Testis (tissue), 3 donors: ENCODE measurements around the gene DEFB113. TPM values are rescaled to one million over a fixed set of nuclear protein-coding genes. Genes with fewer than 3 reads are reported as not detected.

Experiments
- DNase-seq: peaks from one replicate; pipeline ENCODE4 v3.0.0-alpha.2; 2019
- H3K27ac ChIP-seq, 2 donors: fragments of 200-600 bp; sonication (generic); one replicate each; pipeline ENCODE4 v1.5.1; 2019
- H3K27me3 ChIP-seq: fragments of 200-600 bp; sonication (generic); one replicate; pipeline ENCODE4 v1.5.1; 2019
- H3K36me3 ChIP-seq: fragments of 200-600 bp; sonication (generic); one replicate; pipeline ENCODE4 v1.5.1; 2017; ENCODE audit warnings: low read depth; ENCODE audit errors: missing control alignments
- H3K4me1 ChIP-seq: fragments of 200-600 bp; sonication (generic); one replicate; pipeline ENCODE4 v1.5.1; 2019
- H3K4me3 ChIP-seq, 2 donors: fragments of 200-600 bp; sonication (generic); one replicate each; pipeline ENCODE4 v1.5.1; 2017 to 2019
- H3K9me3 ChIP-seq: fragments of 200-600 bp; sonication (generic); one replicate; pipeline ENCODE4 v1.5.1; 2017
- POLR2A ChIP-seq: fragments of 450-650 bp; IDR thresholded peaks from one replicate; pipeline ENCODE4 v1.6.1; 2017; ENCODE audit warnings: antibody characterized with exemption, mild to moderate bottlenecking, moderate library complexity
- WGBS, 2 donors: methylation state at CpG; one replicate each; pipeline ENCODE4 v1.1.5; 2018; 5-methylcytosine and 5-hydroxymethylcytosine counted together
- intact Hi-C: fragments of 100-400 bp; cut with DNase I; formaldehyde crosslinking; loops from one replicate; pipeline ENCODE4 v1.15.1; 2023; ENCODE audit warnings: low total_unique reads
- polyA plus RNA-seq: library from polyadenylated mRNA; stranded (reverse); fragments of 350-450 nt; fragmentation: Illumina TruSeq; extraction: RNeasy Lipid Tissue Mini Kit (QIAGEN cat#74804); gene quantifications from one replicate; pipeline ENCODE4 v1.2.3, GENCODE V29; 2014; ENCODE audit warnings: low read depth, low replicate concordance; ENCODE audit not compliant: insufficient read depth
- total RNA-seq, 2 donors: library from RNA; depleted of rRNA; stranded (reverse); fragments of >200 nt; gene quantifications; one replicate each; pipeline ENCODE4 v1.2.3, GENCODE V29; 2016
- TF ChIP-seq, protein P1 (sequence below), 3 experiments: fragments of 450-650 bp in 2 of 3; fragments of 200-600 bp in 1 of 3; sonication (generic) in 1 of 3; IDR thresholded peaks; one replicate each; pipeline ENCODE4 v1.5.1; 2016 to 2019; ENCODE audit warnings: antibody characterized with exemption in 3 of 3, mild to moderate bottlenecking in 2 of 3, moderate library complexity in 1 of 3

DEFB113 gene
- total and polyA plus RNA-seq, 3 donors from 2014 or later = not detected

- Histone ChIP-seq H3K4me3 (no peak overlapping the region), H3K27me3 (no peaks in the 10 kb centered on the region), H3K36me3 (no peaks in the 10 kb centered on the region), H3K9me3 (no peaks in the 10 kb centered on the region), H3K27ac (no peak overlapping the region), H3K4me1 (no peaks in the 10 kb centered on the region)
- no peak for TF ChIP-seq POLR2A
- TF ChIP-seq, protein P1, sequence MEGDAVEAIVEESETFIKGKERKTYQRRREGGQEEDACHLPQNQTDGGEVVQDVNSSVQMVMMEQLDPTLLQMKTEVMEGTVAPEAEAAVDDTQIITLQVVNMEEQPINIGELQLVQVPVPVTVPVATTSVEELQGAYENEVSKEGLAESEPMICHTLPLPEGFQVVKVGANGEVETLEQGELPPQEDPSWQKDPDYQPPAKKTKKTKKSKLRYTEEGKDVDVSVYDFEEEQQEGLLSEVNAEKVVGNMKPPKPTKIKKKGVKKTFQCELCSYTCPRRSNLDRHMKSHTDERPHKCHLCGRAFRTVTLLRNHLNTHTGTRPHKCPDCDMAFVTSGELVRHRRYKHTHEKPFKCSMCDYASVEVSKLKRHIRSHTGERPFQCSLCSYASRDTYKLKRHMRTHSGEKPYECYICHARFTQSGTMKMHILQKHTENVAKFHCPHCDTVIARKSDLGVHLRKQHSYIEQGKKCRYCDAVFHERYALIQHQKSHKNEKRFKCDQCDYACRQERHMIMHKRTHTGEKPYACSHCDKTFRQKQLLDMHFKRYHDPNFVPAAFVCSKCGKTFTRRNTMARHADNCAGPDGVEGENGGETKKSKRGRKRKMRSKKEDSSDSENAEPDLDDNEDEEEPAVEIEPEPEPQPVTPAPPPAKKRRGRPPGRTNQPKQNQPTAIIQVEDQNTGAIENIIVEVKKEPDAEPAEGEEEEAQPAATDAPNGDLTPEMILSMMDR (IDR thresholded peaks at IDR 0.05) = no peak
- intact Hi-C loops = no loop called here
- WGBS, 2 donors = 92 to 93% methylated on average over 2 of the region's 2 CpGs
- DNase-seq = no peak
These were observed 18.3 kb upstream of the DEFB113 start for GRCh38 chr6:49987749-49988148.

- H3K27me3 ChIP-seq = no peaks in the 10 kb centered on the region
- TF ChIP-seq, protein P1 (IDR thresholded peaks at IDR 0.05) = no peak
- TF ChIP-seq POLR2A = no peak
- H3K36me3 ChIP-seq = no peaks in the 10 kb centered on the region
- no peak overlapping the region for H3K4me3 ChIP-seq
- no peak overlapping the region for H3K27ac ChIP-seq
- H3K9me3 ChIP-seq = no peaks in the 10 kb centered on the region
- no peaks in the 10 kb centered on the region for H3K4me1 ChIP-seq
- DNase-seq = no peak
- intact Hi-C loops = no loop called here
- WGBS, 2 donors = 65 to 71% methylated on average over 1 of the region's 1 CpG
These were observed 17.1 kb upstream of the DEFB113 start for GRCh38 chr6:49986551-49986950.

DNA sequence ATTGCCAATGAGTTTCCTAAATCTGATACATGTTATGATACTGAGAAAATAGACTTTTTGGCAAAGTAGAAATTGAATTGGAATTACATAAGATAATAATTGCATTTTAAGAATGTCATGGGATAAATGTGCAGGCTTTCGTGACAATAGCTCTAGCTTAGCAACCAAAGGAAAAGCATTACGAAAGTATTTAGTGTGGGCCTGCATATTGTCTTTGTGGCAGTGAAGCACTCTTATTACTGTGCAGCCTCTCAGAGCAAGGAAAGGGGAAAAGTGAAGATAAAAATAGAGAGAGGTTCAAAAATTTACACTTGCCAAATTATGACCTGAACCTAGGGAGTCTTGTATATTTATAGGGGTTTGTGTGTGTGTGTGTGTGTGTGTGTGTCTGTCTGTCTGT, 12.6 kb upstream of the DEFB113 start:
- no peaks in the 10 kb centered on the region for H3K9me3 ChIP-seq
- H3K4me3 ChIP-seq = no peak overlapping the region
- DNase-seq = no peak
- H3K27ac ChIP-seq = no peak overlapping the region
- no peaks in the 10 kb centered on the region for H3K4me1 ChIP-seq
- TF ChIP-seq POLR2A = no peak
- TF ChIP-seq, protein P1 (IDR thresholded peaks at IDR 0.05) = no peak
- H3K27me3 ChIP-seq = no peaks in the 10 kb centered on the region
- 92 to 93% methylated on average over 2 of the region's 2 CpGs for WGBS, 2 donors
- H3K36me3 ChIP-seq = no peaks in the 10 kb centered on the region
- intact Hi-C loops = no loop called here

DNA sequence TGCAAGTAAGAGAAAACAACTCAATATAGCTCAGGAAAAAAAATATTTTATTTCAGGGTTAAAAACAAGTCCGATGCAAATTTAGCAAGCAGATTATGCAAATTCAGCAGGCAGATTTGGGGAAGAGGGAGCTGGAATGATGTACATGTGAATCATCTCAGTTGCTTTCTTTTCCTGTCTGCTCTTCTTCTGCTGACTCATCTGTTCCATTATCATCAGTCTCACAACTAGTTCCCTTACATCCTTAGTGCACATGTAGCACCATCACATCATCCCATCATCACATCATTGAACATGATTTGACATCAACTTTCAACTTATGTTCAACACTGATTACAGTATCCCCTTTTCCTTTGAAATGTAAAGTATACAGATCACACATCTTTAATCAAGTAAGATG, 11.5 kb upstream of the DEFB113 start:
- 57 to 89% methylated on average over 1 of the region's 1 CpG for WGBS, 2 donors
- H3K27me3 ChIP-seq = no peaks in the 10 kb centered on the region

DNA sequence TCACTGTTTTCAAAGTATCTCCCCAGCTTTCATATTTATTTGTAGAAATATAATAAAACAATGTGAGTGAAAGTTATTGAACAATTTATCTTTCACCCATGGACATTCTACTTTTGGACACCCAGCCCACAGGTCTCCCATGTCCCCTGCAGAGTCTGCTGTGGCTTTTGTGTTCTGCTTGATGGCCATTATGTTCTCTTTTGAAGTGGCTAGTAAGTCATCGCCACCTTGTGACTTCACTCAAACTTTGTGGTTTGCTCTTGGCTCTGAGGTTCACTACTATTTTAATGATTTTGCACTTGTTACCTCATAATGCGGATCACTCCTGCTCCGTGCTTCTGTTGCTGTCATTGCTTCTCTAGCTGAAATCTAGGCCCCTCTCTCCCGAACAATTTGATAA, 10.2 kb upstream of the DEFB113 start:
- intact Hi-C loops = no loop called here
- Histone ChIP-seq H3K4me1 (no peaks in the 10 kb centered on the region), H3K36me3 (no peaks in the 10 kb centered on the region), H3K9me3 (no peaks in the 10 kb centered on the region), H3K27ac (no peak overlapping the region), H3K27me3 (no peaks in the 10 kb centered on the region), H3K4me3 (no peak overlapping the region)
- DNase-seq = no peak
- TF ChIP-seq, protein P1 (IDR thresholded peaks at IDR 0.05) = no peak
- TF ChIP-seq POLR2A = no peak
- WGBS, 2 donors = 91% methylated on average over 4 of the region's 4 CpGs

More for the DNA sequence above, 11.5 kb upstream of the DEFB113 start:
- Histone ChIP-seq H3K27ac (no peak overlapping the region), H3K4me1 (no peaks in the 10 kb centered on the region), H3K9me3 (no peaks in the 10 kb centered on the region), H3K36me3 (no peaks in the 10 kb centered on the region), H3K4me3 (no peak overlapping the region)
- TF ChIP-seq POLR2A = no peak
- TF ChIP-seq, protein P1 (IDR thresholded peaks at IDR 0.05) = no peak
- intact Hi-C loops = no loop called here
- DNase-seq = no peak
